Panc1 (cell line): ENCODE results near the gene CHMP4A.

Experiments used
- CTCF ChIP-seq: fragments of 450-650 bp; IDR thresholded peaks from 2 replicates; pipeline ENCODE4 v1.5.1; 2017; ENCODE audit warnings: mild to moderate bottlenecking
- POLR2AphosphoS5 ChIP-seq: IDR thresholded peaks from 2 replicates; pipeline ENCODE4 v1.6.1; 2012; ENCODE audit warnings: mild to moderate bottlenecking, low read depth, low read length, moderate library complexity

- TF ChIP-seq CTCF (no peak), POLR2AphosphoS5 (no peak)
Observed at GRCh38 chr14:24204163-24205146, 8.8 kb downstream of the CHMP4A start.
